PC-3 (cell line): ENCODE results near the gene CRHBP.
"Not testable (repeated sequence)": the region's sequence is repeated elsewhere in the genome, so short reads cannot be mapped to it uniquely, and the experiment has no call there.

Source experiments
- EZH2 ChIP-seq: fragments of 300-600 bp; sonication (generic); IDR thresholded peaks from one replicate; pipeline ENCODE4 v1.6.1; 2017; ENCODE audit warnings: antibody characterized with exemption, mild to moderate bottlenecking, low read length; ENCODE audit not compliant: unreplicated experiment
- TF ChIP-seq, protein P1 (sequence below): fragments of 300-600 bp; sonication (generic); conservative IDR thresholded peaks from 2 replicates; pipeline ENCODE4 v1.5.1; 2017; ENCODE audit warnings: antibody characterized with exemption, low read depth, mild to moderate bottlenecking, low read length

DNA sequence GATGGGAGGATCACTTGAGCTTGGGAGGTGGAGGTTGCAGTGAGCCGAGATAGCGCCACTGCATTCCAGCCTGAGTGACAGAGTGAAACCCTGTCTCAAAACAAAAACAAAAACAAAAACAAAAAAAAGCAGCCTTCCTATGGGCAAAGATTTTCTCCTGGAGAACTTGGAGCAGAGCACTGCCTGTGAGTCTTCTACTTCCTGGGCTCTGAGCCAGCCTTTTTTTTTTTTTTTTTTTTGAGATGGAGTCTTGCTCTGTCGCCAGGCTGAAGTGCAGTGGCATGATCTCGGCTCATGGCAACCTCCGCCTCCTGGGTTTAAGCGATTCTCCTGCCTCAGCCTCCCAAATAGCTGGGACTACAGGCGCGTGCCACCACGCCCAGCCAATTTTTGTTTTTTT, 40.6 kb downstream of the CRHBP start:
- TF ChIP-seq, protein P1, sequence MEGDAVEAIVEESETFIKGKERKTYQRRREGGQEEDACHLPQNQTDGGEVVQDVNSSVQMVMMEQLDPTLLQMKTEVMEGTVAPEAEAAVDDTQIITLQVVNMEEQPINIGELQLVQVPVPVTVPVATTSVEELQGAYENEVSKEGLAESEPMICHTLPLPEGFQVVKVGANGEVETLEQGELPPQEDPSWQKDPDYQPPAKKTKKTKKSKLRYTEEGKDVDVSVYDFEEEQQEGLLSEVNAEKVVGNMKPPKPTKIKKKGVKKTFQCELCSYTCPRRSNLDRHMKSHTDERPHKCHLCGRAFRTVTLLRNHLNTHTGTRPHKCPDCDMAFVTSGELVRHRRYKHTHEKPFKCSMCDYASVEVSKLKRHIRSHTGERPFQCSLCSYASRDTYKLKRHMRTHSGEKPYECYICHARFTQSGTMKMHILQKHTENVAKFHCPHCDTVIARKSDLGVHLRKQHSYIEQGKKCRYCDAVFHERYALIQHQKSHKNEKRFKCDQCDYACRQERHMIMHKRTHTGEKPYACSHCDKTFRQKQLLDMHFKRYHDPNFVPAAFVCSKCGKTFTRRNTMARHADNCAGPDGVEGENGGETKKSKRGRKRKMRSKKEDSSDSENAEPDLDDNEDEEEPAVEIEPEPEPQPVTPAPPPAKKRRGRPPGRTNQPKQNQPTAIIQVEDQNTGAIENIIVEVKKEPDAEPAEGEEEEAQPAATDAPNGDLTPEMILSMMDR = not testable (repeated sequence)
- not testable (repeated sequence) for TF ChIP-seq EZH2
